Stimulated activated CD8-positive, alpha-beta memory T cell treated with anti-CD3 and anti-CD28 coated beads, Interleukin-12 subunit alpha, Interleukin-12 subunit beta, amount 100 ng/mL, for 1 hour (primary cell): ENCODE results near the gene PTGES2.

Experiments
- DNase-seq: peaks from one replicate; pipeline ENCODE4 v3.0.0-alpha.2; 2020; ENCODE audit warnings: low read depth

PTGES2 gene

DNA sequence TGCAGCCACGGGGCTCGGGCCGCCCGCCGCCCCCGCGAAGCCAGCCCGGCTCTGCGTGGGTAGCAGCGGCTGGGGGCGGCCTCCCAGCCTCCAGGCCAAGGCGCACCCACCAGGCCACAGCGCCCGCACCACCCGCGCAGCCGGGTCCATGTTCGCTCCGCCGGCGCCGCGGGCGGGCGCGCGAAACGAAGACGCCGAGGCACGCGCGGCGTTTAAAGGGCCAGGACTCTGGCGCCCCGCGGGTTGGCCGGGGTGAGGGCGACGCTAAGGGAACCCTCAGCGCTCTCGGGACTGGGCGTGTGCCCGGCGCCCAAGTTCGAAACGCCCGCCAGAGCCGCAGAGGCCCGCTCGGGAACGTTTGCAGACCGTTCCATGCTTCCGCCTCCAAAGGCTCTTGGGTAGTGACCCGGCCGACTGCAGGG, at the start of gene PTGES2:
PTGES2 (minus strand) TSS at position 162 of the 422 bp plus-strand sequence; CDS start at position 150, 12 bp downstream.
- DNase-seq = peak; percentile 63

GRCh38 chr9:128175726-128176125, 48.2 kb upstream of the PTGES2 start:
- DNase-seq = no peak

DNA sequence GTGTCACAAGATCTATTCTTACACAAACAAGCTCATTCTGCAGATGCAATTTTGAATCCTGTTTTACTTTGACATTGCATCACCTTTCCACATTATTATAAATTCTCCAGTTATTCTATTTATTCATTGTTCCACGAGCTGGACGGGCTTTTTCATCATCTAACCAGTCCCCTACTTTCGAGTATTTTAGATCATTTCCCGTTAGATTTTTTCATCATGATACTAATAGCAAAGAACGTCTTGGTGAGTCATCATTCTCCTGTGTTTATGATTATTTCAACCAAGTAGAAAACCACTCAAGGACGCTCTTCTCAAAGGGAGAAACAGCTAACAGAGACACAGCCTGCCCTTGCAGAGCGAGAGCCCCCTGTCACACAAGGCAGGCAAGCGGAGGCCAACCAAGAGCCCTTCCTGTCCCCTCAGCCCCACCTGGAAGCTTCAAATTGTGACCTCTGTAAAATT, 47.6 kb upstream of the PTGES2 start:
- DNase-seq = no peak

- no peak for DNase-seq
Observed at GRCh38 chr9:128174062-128174461, 46.5 kb upstream of the PTGES2 start.

DNA sequence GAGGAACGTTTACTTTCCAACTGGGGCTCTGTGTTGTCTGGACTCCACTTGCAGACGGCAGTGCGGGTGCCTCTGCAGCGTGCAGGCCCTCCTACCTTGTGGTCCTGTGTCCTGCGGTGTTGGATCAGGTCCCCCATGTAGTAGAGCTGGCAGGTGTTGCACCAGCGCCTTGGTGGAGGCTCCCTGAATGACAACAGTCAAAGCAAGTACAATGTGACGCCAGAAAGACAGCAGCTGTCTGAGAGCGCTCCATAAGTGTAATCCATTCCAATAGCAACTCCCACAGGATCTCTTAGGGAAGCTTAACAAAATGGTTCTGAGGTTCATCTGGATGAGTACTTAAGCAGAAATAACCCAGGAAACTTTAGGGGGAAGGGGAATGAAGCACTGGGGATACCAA, 42.4 kb upstream of the PTGES2 start:
- no peak for DNase-seq

DNA sequence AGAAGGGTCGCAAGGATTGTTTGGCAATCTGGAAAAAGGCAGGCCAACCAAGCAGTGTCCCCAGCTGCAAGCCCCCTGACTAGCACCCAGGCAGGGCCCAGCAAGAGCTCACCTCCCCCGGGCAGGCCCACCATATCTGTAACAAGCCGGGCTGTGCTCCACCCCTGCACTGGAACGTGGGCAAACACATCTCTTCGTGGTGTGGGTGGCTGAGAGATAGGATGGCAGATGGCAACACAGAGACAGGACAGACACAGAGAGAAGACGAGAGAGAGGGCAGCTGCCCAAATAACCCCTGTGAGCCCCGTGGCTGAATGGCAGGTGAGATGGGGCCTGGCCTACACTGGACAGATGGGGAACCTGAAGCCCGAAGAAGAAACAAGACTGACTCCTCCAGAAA, 42.0 kb upstream of the PTGES2 start:
- no peak for DNase-seq

DNA sequence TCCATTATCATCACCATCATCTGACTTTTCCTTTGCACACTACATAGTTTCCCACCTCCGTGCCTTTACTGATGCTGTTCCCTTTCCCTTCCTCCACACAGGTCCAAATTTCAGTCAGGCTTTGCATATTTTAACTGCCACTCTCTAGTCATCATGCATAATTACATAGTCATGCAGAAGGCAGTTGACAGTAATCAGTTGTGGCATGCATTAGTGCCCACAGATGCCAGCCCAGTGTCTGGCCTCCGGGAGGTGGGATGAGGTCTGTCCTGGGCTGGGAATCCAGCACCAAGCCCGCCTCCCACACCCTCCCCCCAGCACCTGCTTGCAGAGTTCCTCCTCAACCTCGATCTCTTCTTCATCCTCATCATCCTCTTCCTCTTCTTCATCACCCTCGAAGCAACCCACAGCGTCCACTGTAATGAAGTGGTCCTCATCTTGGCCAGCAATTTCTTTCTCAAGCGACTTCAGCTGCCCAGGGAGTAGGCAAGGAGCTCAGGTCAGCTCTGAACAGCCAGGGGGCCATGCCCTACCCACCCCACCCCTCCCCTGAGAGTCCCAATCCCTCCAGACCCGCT, 41.3 kb upstream of the PTGES2 start:
- DNase-seq = no peak

DNA sequence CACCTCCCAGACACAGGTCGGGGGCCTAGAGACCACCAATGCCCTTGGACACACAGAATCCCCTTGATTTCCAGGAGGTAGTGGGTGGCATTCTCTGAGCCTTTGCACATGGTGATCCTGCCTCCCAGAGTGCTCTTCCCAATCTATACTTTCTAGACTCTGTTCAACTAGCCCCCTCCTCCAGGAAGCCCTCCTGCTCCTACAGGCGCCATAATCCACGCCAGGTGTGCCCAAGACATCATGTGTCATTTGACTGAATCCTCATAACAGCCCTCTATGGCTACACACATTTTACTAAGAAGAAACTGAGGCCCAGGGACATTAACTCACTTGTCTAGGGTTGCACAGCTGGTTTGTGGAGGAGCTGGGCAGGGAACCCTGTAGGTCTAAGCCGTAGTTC, 39.7 kb upstream of the PTGES2 start:
- no peak for DNase-seq

- no peak for DNase-seq
Observed at GRCh38 chr9:128166169-128166568, 38.6 kb upstream of the PTGES2 start.

DNA sequence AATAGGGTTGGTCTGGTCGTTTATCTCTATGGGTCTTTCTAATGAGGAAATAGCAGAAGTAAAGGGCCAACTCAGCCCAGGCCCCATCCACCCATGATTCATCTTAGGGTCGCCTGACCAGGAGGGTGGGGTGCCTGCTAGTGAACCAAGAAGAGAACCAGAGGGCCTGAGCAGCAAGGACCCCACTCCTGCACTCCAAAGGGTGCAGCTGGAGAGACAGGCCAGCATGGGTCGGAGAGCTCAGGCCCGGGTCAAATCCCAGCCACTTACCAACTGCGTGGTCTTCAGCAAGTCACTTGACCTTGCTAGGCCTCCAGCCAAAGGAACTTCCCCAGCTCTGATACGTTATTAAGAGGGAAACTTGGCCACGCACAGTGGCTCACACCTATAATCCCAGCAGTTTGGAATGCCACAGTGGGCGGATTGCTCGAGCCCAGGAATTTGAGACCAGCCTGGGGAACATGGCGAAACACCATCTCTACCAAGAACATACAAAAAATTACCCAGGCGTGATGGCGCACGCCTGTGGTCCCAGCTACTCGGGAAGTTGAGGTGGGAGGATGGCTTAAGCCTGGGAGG, 36.9 kb upstream of the PTGES2 start:
- DNase-seq = no peak

- no peak for DNase-seq
Observed at GRCh38 chr9:128163523-128164306, 36.2 kb upstream of the PTGES2 start.

GRCh38 chr9:128163027-128163515, 35.5 kb upstream of the PTGES2 start:
- DNase-seq = no peak

DNA sequence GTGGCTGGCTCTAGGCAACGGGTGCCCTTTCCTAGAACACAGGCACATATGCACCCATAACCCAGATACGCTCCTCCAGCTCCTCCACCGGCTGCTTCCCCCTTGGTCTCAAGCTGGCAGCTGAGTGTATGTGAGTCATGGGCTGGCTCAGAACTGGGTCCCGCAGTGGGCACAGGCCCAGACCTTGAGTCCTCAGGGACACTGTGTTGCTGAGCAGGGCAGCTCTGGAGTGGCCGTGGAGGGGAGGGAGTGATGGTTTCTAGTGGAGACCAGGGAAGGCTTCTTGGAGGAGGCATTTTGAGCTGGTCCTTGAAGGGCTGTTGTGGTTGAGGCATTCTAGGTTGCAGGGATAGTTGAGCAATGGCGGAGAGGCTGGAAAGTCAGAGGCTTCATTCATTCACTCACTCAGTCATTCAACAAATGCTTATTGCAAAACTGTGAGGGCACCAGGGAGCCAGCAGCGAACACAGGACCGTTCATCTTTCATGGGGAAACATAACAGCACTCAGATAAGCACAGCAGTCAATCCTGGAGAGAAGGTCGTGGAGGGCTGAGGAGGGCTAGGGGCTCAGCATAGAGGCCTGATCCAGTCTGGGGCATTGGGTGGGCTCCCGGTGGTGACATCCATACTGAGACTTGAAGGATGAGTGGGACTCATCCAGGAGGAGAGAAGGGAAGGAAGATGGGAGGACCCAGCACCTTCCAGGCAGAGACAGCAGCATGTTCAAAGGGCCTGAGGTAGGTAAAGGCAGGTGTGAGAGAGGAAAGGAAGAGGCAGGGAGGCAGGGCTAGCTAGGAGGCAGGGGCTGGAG, 34.9 kb upstream of the PTGES2 start:
- no peak for DNase-seq

DNA sequence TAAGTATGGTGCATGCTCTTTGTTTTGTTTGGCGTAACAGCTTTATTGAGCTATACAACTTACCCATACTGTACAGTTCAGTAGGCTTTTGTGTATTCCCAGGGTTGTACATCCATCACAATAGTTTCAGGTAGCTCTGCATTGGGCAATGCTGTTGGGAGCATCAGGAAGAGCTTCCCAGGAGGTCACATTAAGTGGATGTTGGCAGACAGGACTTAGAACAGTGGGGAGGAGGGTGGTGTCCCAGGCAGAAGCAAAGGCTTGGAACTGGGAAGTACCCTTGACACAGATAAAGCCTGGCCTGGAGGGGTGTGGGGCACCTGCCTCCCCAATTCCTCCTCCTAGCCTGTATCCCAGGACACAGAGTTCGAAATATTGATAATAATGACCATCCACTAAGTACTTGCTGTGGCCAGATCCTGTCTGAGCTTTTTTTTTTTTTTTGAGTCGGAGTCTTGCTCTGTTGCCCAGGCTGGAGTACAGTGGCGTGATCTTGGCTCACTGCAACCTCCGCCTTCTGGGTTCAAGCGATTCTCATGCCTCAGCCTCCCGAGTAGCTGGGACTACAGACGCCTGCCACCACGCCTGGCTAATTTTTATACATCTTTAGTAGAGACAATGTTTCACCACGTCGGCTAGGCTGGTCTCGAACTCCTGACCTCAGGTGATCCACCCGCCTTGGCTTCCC, 33.8 kb upstream of the PTGES2 start:
- DNase-seq = no peak

DNA sequence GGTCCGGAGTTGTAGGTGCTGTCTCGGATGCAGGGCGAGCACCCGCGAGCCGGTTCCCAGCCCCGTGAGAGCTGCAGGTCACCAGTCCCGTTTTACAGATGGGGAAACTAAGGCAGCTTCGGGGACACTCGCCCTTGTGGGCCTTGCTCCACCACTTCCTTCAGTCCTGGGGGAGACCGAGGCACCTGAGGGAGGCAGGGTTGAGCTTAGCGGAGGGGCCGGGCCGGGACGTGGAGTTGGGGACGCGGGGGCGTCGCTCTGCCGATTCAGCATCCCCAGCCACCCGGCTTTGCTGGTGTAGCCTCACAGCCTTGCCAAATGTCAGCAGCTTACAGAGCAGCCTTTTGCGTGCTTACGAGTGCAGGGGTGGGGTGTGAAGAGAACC, 33.1 kb upstream of the PTGES2 start:
- DNase-seq = no peak

GRCh38 chr9:128159784-128160602, 32.5 kb upstream of the PTGES2 start, which contains the start of gene BBLN:
Gene BBLN (plus strand): TSS chr9:128160265. CDS start chr9:128160408, 143 bp downstream.
- DNase-seq = peak; percentile 89

- no peak for DNase-seq
Observed at GRCh38 chr9:128159522-128159783, 31.9 kb upstream of the PTGES2 start.

DNA sequence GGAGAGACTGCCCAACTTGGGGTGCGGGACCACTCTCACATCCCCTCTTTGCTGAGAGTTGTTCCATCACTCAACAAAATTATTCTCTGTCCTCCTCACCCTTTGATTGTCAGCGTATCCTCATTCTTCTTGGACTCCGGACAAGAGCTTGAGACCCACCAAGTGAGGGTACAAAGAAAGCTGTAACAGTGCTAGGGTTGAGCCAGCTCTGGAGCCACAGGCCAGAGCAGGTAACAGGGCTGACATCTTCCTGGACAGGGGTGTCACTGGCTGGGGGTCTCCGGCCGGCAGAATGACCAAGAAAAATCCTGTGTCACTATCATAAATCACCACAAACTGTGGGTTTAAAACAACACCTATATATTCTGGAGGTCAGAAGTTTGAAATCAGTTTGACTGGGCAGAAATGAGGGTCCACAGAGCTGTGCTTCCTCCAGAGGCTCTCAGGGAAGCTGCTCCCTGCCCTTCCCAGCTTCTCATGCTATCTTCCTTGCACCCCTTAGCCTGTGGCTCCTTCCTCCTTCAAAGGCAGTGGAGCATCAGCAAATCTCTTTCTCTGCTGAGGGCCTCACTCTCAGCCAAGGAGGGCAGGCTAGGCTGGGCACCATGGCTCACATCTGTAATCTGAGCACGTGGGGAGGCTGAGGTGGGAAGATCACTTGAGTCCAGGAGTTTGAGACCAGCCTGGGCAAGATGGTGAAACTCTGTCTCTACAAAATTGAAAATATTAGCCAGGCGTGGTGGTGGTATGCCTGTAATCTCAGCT, 28.4 kb upstream of the PTGES2 start:
- DNase-seq = no peak

GRCh38 chr9:128153947-128154695, 26.6 kb upstream of the PTGES2 start:
- no peak for DNase-seq
